Stimulated activated CD8-positive, alpha-beta memory T cell treated with anti-CD3 and anti-CD28 coated beads, Interleukin-12 subunit alpha, Interleukin-12 subunit beta, amount 100 ng/mL, for 24 hours (primary cell): ENCODE data around the gene PYGL.
"Not testable (repeated sequence)": the region's sequence is repeated elsewhere in the genome, so short reads cannot be mapped to it uniquely, and the experiment has no call there.

Experiments used
- DNase-seq: peaks from one replicate; pipeline ENCODE4 v3.0.0-alpha.2; 2020; ENCODE audit errors: extremely low read depth

Gene PYGL

DNA sequence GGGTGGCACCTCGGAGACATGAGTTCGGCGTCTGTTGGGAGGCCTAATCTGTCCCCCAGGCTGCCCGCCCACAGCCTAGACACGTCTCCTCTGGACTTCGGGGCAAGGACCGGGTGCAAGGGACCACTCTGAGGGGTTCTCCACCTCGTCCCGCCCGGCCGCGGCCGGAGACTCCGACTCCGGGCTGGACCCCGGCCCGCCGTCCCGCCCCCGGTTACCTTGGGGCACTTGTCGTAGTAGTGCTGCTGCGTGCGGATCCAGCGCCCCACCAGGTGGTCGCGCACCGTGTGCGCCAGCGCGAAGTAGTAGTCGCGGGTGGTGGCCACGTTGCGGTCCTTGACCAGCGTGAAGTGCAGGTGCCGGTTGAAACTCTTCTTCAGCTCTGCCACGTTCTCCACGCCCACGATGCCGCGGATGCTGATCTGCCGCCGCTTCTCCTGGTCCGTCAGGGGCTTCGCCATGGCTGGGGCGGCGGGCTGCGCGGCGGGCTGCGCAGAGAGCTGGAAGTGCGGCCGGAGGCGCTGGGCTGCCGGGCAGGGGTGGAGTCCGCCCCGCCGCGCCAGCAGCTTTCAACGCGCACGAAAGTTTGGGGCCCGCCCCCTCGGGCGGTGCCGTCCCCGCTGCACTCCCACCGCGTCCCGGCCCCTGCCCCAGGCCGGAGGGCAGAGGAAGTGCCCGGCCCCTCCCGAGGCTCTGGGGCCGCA lies at the start of gene PYGL:
TSS of gene PYGL (minus strand) at position 541 of the 704 bp plus-strand sequence. CDS start at position 461, 80 bp downstream.
- DNase-seq: no peak

DNA sequence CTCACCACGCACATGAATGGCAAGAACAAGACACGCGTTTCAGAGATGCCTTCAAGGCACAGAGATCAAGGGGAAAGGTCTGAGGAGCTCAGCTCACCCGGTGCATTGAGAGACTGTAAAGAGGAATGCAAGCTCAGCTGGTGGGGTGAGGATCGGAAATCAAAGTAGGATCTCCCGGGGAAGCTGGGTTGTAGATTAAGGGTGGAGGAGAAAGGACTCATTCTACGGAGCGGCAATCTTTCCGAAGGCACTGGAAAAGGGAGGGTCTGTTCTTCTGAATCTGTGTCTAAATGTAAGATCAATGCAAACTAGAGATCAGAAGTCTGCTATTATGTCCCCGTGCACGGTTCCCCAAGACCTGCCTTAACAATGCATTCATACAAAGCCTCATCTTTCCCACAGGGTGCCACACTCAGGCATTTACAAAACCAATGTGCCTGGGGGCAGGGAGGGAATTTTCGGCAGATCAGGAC lies 41.6 kb upstream of the PYGL start:
- no peak for DNase-seq

DNA sequence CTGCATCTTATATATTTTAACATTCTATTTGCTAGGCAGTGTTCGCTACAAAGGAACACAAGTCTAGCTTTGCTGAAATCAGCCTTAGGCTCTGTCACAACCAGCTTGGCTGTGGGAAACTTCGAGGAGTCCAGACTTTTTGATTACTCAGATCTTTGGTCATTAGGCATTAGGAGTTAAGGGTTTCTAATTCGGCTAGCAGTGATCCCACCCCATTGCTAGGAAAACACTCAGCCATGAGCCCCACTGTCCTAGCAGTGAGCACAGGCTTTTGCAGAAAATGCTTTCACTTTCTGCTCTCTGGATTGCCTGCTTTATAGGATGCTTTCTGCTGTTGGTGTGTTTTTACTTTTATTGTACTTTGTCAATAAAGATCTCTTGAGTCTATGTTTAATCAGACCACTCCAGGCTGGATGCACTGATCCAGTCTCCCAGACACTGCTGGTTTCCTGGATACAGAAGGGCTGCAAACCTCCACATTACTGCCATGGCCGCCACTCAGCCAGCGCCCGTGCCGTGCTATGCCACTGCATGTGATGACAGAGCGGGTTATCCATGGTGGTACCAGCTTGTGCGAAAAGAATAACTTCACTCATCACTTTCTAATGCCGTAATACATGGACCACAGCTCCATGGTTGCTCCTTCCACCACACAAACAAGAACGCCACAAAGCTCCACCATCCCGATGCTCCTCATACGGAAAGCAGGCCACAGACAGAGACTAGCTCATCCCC lies 41.0 kb upstream of the PYGL start:
- DNase-seq: no peak

DNA sequence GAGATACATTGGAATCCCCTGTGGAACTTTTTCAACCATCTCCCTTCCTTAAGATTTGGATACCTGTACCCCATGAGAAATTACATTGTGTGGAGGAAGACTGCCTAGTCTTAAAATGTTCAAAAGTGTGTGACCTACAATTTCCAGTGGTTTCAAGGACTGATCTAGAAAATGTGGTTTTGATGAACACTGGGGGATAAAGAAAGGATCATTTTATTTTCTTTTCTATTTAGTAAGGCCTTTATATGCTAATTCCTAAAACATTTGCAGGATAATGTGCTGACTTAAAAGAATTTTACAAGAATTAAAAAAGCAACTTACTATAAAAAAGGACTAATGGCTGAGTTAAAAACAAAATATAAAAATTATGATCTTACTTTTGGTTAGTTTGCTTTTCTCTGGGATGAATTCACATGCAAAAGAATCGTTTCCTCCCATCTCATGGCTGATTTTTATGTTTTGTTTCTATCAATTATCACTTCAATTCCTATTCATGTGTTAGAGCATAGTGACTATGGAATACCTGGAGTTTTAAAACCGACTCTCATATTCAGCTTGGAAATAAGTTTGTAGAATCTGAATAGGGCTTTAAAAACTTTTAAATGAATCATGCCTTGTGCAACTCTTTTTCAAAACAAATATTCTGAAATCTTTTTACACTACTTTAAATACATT lies 39.9 kb upstream of the PYGL start:
- DNase-seq: no peak

DNA sequence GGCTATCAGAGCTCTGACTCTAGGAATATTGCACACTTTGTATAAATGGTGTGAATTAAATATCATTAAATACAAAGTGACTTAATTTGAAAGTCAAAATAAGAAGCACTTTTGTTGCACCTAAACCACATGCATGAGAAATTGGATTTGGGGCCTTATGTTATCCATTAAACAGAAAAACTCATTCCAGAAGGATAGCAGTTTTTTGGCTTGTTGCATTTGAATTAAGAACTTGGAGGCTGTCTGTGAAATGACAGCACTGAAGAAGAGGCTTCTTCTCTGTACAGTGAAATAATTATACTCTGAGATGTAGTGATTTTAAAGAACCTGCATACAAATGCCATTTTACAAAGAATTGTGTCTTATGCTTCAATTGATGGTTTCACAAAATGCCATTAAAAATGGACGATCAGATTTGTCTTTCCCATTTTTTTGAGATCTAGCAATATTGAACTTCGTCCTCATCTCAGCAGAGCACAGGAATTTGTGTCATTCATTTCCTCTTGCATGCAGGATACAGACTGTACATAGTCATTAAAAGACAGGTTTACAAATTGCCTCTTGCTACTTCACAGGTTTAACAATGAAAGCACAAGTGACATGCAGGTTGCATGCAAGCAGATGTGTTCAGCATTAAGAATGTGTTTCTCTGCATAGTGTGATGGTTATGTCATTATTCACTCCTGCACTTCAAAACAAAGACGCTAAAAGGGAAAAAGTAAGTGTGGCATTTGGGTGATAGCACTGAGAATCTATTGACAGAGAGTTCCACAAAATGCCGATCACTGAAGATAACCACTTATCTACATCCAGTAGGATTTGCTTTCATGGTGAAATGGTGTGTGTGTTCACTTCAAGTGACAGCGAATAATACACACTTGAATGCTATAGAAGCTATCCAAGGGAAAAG lies 35.9 kb upstream of the PYGL start:
- DNase-seq: no peak

DNA sequence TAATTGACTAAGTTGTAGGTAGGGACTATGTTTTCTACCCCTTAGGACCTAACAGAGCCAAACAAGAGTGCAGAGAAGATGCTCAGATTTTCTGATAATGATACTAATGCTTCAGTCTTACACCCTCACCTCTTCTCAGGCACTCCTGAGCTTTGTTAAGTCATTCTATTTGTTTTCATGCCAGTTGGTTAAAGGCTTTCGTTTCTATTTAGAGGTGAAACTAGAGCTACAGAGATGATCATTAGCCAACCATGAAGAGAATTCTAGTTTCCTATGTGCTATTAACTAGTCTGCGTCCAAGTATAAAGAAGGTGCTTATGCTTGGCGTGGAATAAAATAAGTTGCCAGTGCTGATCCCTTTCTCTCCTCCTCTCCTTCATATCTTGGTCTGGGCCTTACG lies 34.6 kb upstream of the PYGL start:
- DNase-seq: no peak

DNA sequence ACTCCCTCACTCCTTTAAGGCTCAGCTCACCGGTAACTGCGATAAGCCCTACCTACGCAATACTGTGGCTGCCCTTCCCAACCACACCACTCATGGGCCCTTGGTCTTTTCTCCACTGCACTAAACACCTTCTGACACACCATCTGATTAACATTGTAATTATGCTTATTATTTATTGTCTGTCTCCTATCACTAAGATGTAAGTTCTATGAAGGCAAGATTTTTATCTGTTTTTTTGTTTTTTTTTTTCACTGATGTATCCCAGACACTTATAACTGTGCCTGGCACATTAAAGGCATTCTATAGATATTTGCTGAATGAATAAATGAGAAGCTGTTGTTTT lies 34.2 kb upstream of the PYGL start:
- DNase-seq: no peak

DNA sequence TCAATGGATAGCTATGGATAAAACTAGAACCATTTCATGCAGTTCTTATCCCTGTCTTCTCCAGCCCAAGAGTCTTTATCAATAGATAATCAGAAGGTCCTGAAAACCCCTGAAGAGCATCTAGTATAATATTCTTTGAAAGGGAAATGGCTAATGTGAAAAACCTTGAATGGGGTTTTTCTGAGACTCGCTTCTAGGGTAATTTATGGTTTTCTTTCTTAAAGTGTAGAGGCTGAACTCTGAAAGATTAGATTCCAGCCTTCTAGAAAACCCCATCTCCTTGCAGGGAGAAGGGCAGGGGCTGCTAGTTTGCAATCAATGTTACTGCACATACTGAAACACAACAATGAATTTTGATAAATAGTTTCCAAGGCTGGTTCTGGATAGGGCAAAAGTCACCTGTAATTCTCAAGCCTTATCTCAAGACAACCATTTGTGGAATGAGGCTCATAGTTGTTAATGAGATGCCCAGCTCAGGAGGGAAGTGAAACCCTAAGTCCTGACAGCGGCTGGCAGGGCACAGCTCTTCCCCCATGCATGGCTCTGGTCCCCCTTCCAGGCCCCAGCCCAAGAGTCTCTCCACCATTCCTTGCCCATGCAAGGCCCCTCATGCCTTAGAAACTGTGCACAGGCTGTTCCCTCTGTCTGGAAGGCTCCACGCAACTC lies 33.7 kb upstream of the PYGL start:
- no peak for DNase-seq

DNA sequence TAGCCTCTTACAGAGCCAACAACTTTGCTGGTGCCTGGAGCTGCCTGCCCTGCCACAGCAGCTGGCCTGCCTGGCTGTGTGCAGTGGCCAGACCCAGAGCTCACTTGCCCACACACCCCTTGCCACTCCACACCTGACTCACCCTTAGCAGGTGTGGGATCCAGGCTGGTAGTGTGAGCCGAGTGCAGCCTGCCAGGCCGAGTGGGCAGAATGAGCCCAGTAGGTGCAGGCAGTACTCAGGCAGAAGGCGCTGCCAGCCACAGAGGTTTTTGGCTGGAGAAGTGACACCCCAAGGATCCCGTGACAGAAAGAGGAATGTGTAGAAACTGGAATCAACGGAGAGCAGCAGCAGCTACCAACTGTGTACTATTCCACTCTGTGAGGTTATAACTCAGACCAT lies 29.8 kb upstream of the PYGL start:
- no peak for DNase-seq

DNA sequence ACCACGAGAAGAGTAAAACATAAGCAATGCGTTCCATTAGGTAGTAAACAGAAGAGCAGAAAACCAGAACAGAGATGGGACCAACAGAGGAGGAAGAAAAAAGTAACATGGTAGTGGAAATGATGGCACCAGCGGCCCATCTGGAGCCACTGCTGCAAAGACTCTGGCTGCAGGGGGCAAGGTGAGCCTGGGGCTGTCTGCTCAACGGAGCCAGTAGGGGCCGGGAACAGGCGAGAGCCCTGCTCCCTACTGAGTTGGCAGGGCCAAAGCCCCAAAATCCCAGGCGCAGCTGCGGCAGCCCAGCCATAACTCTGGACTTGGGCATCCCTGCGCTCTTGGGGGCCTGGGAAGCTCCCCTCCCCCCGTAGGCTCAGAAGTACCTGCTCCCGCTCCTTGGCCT lies 28.5 kb upstream of the PYGL start:
- DNase-seq: no peak

DNA sequence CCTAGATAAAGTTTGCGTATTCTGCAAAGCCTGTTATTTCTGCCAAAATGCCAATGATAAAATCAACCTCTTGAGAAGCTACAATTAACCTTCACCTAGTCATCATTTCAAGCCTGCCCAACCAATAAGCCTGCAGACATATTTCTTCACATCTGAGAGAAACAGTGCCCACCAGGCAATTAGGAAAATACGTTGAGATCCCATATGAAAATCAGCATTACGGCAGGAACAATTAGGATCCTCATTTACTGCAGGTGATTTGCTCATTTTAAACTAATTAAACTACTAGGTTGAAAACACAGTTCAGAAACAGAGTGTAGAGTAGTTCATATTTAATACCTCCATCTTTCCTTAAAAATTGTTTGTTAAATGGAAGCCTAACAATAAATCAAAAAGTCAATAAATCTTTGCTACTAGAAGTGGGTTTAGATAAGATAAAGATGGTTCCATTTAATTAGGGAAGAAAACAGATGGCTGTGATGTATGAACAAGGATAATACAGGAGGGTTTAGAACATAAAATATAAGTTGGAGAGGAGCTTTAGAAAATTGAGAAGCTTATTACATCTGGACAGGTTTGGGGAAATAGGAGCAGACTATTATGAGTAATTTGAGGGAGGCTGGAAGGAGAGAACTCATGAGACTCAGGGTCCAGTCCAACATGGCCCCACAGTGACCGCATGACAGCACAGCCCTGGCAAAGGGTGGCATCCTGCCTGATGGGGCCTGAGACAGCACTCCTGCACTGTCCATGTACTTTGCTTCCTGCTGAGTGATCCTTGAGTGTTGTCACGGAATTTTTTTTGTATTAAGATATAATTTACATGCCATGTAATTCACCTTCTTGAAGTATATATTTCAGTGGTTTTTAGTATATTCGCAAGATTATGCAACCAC lies 26.9 kb upstream of the PYGL start:
- DNase-seq: no peak

DNA sequence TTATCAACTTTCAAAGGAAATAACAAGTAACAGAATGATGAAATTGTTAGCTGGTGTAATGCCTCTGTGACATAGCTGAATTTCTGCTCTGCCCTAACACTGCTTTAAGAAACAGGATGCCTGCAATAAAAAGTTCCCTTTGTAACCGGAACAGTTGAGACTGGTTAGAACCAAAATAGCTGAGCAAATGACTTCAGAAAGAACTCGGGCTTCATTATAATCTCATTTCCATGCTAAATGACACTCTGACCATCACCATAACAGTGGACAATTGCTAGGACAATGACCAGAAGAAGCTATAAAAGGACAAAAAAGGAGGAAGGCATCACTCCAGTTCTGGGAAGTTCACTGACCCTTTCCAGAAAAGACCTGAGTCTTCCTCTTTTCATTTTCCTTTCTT lies 23.5 kb upstream of the PYGL start:
- no peak for DNase-seq

DNA sequence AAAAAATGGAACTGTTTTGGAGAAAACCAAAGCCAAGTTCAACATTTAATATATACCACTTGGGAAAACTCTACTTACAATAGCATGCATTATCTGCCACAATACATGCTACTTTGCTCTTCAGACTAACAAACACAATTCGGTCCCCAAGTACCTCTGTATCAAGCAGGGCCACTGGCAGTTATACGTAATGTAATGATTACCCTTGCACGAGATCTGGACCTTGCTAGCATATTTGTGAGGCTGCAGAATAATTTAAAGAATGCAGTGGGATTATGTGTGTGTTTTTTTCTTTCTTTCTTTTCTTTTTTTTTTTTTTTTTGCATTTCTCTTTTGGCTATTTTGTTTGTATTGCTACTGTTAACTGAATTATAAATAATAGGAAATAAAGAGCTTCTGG lies 22.8 kb upstream of the PYGL start:
- no peak for DNase-seq

DNA sequence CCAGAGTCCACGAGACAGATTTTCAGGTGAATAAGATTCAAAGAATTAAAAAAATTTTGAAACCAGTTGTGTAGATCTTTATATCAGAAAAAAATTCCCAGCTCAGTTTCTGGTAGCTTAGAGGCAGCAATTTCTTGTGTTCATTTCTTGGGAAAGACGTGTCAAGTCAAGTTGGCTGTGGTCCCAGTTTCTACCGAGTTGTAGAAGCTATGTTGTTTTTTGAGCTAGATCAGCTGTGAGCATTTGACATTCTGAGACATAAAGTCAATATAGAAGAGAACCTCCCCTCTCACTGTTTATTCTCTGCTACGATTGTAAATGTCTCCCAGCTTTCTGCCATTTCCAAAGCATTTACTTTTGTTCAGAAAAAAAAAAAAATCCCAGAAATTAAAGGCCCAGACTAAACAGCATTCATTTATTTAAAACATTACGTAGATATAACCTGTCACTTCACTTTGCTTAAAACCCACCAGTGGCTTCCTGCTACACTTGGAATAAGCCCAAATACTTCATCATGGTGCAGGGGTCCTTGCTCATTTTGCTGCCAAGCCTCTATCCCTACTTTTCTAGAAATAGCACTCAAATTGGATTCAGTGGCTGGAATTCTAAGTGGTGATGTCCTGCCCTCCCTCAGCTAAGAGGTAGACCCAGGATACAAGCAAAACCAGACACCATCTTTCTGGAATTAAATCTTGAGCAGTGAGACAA lies 20.6 kb upstream of the PYGL start:
- no peak for DNase-seq

DNA sequence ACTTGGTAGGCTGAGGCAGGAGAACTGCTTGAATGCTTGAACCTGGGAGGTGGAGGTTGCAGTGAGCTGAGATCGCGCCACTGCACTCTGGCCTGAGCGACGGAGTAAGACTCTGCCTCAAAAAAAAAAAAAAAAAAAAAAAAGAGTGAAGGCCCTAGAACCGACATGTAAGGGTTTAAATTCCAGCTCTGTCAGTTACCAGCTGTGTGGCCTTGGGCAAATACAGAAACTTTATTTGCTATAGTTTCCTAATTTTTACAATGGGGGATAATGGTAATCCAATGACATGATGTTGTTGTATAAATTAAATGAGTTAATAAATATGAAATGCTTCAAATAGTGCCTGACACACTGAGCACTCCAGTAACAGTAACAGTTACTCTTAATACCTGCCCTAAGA lies 19.6 kb upstream of the PYGL start:
- no peak for DNase-seq

DNA sequence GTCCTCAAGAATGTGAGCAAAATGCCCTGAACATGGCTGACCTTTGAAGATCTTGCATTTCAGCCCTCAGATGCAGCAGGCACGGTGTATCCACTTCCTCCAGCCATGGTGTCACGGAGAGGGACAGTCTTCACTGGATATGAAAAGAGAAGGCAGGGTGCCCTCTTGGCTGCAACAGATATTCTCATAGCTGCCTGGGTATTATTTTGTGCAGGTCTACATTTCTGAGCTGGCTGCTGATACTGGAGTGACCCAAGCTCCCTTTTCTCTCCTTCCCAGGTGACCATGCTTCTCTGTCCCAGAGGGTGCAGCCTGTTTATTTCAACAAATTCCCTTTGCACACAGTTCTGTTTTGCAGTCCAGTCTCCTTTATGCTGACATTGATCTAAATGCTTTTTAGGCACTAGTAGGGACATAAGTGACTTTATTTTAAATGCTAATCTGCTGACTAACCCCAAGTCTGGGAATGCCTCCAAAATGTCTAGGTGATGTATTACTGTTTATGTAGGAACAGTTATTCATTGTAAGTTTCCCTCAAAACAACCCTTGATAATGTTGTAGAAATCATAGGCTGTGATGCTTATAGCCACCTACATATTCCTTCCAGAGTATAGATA lies 17.4 kb upstream of the PYGL start:
- no peak for DNase-seq

DNA sequence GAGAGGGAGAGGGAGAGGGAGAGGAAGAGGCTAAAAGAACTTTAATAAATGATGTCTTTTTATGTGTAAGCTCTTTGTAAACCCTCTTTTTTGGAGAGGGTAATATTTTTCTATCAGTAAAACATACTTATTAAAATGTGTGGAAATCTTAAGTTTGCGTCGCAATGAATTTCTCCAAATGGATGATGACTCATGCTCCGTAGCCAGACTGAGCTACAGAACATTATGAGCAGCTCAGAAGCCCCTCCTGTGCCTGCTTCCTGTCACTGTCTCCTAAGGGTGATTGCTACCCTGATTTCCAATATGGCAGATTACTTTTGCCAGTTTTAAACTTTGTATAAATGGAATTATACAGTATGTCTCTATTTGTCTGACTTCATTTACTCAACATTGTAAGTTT lies 13.0 kb upstream of the PYGL start:
- no peak for DNase-seq

DNA sequence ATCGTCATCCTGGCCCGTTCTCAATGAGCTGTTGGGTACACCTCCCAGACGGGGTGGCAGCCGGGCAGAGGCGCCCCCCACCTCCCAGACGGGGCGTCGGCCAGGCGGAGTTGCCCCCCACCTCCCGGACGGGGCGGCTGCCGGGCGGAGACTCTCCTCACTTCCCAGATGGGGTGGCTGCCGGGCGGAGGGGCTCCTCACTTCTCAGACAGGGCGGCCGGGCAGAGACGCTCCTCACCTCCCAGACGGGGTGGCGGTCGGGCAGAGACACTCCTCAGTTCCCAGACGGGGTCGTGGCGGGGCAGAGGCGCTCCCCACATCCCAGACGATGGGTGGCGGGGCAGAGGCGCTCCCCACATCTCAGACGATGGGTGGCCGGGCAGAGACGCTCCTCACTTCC lies 12.1 kb upstream of the PYGL start:
- DNase-seq: not testable (repeated sequence)

DNA sequence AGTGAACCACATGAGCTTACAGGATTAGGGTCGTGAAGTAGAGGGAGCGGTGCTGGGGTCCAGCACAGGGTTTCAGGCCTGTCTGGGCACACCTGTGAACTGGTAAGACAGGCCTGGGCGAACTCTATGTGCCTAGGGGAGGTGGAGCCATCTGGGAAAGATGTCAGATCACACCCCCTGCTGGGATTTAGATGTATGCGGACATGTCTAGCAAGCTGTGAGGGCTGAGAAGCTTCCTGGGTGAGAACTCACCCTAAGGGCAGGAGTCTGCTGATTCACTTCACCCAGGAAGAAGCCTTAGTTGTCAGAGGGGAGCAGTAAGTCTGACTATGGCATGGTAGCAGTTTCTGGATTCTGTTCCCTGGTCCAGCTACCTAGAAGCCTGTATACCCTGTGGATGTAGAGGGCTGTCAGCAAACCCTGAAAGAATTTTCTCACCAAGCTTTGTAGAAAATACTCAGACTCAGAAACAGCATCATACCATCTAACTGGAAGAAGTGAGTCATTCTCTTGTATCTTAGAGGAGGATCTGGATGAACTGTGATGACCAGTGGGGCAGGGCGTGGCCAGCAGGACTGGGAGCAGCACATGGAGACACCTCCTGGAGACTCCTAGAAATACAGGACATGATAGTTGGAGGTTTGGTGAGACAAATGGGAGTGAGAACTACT lies 11.2 kb upstream of the PYGL start:
- DNase-seq: no peak
